NCI-H1694 treated with DMSO at 0.1 percent for 48 hours (cell line): ENCODE results near the gene GPR22.
A peak's percentile ranks its signal among the peaks of the same experiment; 100 is the strongest.

Experiments
- DNase-seq: peaks from one replicate; lab custom pipeline; 2025; lab: John Stamatoyannopoulos, UW

Gene GPR22, protein sequence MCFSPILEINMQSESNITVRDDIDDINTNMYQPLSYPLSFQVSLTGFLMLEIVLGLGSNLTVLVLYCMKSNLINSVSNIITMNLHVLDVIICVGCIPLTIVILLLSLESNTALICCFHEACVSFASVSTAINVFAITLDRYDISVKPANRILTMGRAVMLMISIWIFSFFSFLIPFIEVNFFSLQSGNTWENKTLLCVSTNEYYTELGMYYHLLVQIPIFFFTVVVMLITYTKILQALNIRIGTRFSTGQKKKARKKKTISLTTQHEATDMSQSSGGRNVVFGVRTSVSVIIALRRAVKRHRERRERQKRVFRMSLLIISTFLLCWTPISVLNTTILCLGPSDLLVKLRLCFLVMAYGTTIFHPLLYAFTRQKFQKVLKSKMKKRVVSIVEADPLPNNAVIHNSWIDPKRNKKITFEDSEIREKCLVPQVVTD

DNA sequence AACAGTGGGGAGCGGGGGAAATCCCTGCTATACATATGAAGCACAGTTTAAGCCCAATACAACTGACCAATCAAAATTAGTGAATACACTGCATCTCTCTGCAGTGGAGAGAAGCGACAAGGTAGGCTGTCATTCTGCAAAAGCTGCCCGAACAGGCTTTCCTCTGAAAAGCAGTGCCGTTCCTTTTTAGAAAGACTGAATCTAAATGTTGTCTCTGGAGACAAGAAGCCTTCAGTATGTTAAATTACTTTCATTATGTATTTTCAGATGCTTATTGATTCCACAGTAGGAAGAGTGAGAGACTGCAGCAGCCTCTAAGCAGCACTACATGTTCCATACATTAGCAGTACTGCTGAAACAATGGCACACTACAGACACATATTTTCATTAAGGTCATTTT is at the start of gene GPR22:
Gene GPR22 (plus strand): TSS at position 129 of the 400 bp plus-strand sequence. CDS start 4,004 bp downstream, outside the sequence.
- no peak for DNase-seq

DNA sequence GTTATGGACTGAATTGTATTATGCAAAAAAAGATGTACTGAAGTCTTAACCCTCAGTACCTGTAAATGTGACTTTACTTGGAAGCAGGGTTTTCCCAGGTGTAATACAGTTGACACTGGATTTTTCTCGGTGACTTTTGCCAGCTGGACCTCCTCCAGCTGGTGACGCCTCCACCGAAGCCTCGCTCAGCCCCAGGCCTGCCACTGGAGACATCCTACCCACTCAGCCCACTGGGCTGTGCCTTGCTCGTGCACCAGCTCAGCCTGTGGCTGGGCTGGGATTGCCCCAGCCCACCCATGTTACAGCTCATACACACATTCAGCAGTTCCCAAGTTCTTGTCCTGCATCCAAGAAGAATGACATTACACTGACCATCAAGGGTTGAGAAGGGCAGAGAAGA is 42.4 kb upstream of the GPR22 start:
- no peak for DNase-seq

DNA sequence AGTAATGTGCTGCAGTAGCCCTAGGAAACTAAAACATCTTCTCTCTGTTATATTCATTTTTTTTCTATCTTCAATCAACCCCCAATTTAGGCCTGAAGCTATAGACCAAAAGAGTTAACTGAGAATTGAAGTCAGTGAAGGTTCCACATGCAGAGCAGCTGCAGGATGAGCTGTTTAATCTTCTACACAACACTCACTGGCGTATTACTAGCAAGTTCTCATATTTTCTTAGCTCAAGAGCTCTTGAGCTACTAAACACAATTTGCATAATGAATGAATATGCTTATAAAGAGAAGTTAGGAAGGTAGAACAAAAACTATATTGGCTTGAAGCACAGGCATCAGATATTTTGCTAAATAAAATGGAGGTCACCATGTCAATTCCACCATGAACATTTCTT is 41.2 kb upstream of the GPR22 start:
- DNase-seq = no peak

DNA sequence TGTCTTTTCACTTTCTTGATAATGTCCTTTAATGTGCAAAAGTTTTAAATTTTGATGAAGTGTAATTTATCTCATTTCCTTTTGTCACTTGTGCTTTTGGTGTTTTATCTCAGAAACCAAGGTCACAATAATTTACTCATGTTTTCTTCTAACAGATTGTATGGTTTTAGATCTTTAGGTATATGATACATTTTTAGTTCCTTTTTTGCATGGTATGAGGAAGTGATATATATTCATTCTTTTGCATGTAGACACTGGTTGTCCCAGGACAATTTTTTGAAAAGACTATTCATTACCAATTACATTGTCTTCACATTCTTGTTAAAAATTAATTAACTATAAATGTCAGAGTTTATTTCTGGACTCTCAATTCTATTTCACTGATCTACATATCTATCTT is 39.8 kb upstream of the GPR22 start:
- no peak for DNase-seq

DNA sequence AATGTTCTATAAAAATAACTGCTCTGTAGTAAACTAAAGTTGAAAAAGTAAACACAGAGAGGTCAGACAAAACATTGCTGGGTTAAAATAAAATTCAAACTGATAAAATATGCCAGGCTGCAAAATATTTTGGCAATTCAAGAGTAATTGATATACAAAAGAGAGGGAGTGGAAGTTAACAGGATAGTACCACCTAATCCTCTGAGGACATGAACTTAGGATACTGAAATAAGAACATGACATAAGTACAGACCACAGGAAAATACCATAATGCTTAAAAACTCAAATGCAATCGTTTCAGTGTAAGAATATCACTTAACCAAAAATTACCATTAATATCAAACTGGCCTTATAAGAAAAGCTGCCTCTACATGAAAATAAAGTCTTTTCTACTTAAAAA is 37.6 kb upstream of the GPR22 start:
- no peak for DNase-seq

DNA sequence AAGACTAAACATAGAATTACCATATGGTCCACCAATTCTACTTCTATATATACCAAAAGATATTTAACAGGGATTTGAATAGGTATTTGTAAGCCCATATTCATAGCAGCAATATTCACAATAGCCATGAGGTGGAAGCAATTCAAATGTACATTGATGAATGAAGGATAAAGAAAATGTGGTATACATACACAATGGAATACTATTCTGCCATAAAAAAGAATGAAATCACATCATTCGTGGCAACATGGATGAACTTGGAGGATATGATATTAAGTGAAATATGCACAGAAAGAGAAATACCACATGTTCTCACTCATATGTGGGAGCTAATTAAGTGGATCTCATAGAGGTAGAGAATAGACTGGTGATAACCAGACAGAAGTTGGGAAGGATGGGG is 34.1 kb upstream of the GPR22 start:
- no peak for DNase-seq

DNA sequence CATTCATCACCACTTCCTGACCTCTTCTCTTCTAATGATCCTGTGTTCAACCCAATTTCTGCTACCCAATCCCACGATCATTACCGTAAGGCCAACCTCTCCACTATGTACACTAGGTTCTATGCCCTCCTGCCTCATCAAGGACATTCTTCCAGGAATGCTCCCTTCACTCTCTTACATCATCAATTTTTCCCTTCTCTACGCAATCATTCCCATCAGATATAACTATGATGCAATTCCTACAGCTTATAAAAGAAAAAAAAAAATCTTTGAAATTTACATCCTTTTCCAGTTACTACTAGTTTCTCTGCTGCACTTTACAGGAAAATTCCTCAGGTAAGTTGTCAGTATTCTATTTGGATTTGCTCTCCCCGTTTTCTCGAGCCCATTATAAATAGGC is 30.8 kb upstream of the GPR22 start:
- no peak for DNase-seq

DNA sequence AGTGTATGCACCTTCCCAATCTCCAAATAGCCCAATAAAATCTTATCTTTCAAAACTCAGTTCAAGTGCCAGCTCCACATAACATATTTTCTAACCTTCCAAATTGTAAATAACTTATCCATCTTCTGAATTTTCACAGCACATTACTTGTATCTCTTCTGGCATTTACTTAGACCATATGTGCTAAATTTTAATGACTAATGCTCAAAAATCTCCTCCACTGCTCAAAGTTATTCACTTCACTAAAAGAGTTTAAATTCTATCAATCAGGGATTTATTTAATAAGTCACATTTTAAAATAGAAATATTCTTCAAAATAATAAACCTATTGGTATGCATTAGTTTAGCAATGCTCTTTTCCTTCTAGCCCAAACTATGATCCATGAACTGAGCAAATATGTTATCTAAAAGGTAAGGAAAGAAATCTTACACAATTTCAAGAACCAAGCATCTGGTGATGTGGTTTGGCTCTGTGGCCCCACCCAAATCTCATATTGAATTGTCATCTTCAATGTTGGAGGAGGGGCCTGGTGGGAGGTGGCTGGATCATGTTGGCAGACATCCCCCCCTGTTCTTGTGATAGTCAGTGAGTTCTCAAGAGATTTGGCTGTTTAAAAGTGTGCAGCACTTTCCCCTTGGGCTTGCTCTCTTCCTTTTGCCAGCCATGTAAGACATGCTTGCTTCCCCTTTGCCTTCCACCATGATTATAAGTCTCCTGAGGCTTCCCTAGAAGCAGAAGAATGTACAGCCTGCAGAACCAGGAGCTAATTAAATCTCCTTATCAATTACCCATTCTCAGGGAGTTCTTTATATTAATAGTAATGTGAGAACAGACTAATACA is 28.1 kb upstream of the GPR22 start:
- no peak for DNase-seq

DNA sequence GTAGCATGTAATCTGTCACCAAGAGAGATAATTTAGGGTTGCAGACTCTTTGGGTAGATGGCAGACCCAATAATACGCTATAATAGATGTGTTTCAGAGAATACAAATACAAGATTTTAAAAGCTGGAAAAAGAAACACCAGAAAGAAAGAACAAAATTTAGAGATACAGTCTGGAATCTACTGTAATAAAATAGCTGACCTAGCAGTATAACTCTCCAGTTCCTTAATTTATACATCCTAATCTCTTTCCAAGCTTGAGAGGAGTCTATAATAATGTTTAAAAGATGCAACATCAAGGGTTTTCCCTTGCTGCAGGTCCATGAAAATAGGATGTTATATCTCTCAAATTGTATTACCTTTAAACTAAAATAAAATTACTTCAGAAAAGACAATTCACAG is 27.2 kb upstream of the GPR22 start:
- no peak for DNase-seq

DNA sequence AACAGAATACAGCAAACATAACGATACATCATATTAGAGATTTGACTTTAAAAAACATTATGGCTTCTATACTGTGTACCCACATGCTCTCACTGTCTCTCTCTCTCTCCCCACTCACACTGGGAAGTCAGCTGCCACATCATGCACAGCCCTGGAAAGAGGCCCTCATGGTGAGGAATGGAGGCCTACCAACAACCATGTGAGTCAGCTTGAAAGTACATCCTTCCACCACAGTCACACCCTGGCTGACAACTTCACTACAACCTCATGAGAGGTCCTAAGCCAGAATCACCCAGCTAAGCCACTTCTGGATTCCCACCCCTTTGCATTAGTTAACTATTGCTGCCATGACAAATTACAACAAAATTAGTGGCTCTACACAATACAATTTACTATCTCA is 23.3 kb upstream of the GPR22 start:
- no peak for DNase-seq

DNA sequence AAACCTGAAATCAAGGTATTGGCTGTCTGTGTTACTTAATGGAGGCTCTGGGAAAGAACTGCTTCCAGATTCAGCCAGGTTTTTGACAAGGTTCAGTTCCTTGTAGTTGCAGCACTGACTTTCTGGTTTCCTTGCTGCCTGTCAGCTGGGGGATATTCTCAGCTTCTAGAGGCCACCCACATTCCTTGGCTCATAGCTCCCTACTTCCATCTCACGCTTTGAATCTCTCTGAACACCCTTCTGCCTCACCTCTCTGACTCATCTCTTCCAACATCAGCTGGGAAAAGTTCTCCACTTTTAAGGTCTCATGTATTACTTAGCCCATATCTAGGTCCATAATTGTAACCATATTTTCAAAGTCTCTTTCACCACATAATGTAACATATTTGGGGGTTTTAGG is 22.9 kb upstream of the GPR22 start:
- no peak for DNase-seq

DNA sequence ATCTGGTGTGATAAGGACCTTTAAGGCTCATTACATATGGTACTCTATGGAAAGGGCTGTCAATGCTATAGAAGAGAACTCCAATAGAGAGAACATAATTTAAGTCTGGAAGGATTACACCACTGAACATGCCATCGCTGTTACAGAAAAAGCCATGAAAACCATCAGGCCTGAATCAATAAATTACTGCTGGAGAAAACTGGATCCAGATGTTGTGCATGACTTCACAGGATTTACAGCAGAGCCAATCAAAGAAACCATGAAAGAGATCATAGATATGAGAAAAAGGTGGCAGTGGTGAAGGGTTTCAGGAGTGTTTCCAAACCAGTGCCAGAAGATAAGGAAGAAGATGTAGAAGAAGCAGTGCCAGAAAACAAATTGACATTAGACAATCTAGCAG is 18.9 kb upstream of the GPR22 start:
- DNase-seq = no peak

DNA sequence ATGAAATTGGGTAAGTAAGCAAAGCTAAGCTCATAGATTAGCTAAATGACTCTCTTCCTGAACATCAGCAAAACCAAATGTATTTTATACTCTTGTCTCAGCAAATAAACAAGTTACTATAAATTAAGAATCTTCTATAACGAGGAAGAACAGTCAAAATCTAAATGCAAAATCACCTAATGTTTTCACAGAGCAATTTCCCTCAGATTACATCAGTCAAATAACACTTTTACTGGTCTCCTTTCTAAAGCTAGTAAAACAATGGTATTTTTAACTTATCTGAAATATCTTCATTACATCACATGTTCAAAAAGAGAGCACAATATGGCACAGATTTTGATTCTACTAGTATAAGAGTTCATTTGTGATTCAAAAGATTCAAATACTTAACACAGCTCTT is 16.5 kb upstream of the GPR22 start:
- no peak for DNase-seq

DNA sequence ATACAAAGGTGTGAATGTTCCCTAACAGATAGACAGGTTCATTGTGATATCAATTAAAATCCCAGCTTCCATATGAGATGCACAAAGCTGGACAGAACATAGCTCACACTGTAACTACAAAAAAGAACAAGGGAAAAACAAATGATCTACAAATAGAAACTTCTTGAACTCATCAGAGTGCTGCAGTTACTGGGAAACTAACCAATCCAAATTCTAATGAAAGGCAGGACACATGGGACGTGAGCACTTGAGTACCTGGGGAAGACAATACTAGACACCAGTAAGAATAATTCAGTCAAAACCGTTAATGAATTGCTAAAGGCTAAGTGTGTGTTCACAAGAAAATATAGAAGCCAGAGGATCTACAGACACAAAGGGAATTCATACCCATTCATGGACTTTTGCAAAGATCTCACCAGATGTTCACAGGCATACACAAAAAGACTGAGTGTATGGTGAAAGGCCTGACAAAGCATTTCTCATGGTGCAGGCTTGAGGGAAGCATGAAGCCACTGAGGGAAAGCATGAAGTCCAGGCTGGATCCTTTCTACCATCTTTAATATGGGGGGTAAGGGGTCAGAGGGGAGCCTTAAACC is 7.8 kb upstream of the GPR22 start:
- DNase-seq = no peak

DNA sequence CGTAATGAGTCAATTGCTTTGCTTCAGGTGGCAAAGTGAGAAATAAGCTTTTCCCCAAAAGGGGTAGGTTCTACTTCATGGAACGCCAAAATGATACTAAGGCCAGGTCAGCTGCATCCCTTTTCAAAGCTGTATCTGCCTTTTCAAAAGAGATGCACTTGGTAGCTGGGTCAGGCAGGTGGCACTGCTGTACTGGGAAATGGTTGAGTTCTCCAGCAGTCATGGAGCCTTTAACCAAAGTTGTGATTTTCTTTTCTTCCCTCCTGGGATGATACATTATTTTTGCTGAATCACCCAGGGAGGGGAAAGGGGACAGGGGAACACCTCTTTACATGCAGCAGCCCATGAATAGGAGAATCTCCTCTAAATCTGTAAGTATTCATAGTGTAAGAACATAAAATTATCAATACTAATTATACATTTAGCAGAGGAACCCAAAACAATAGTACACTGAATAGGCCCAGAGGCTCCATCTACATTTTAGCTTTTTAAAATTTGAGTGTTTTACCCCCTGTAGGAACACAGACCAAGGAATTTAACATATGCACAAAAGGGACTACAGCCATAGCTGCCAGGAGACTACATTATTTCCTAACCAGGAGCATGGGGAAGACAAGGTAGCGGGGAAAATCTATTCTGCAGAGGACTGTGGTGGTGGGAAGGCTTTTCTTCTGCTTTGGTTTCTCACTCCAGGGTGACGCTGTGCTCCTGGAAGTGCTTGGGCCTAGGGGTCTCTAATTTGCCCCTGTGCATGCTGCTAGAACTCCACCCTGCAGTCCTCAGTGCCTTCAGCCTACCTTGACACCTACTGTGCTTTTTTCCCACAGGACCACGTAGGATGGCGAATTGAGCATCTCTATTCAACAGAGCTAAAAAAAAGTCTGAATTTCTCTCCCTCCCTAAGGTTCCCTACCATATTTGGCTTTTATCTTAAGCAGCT is 6.4 kb upstream of the GPR22 start:
- DNase-seq = peak; percentile 66

DNA sequence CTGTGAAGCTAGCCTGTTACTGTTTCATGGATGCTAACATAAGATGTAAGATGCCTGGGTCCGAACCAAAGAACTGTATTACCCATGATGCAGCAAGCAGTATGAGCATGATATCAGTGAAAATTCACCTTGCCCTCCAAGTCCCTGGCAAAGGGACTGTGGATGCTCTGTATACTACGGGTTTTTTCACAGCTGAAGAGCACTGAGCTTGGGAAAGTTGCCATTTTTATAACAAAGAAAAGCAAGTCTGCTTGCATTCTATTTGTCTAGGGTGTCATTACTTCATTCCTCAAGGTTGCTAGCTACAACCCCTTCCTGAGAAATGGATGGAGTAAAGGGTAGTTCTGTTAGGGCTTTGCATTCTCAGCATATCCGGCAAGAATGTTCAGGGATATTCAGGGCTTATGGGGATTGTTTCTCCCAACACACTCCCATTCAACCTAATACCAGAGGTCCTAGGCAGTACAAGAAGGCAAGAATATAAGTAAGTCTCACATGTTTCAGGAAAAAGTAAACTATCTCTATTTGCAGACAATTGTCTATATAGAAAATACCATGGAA is 5.1 kb upstream of the GPR22 start:
- DNase-seq = no peak

DNA sequence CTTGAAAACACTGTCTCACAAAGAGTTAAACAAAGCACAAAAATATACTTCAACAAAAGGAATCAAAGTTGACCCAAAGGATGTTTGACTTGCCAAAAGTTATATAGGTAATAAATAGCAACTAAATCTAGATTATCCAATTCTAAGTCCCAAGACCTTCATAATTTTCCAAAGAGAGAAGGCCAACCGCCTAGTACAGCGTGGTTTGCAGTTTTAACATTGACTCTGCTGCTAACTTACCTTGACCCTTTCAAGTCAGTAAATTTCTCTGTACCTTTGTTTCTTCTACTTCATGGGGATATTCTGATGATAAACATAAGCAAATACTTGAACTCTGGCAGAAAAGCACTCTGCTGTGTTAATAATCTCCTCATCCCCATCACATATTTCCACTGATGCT is 1.9 kb upstream of the GPR22 start:
- no peak for DNase-seq

DNA sequence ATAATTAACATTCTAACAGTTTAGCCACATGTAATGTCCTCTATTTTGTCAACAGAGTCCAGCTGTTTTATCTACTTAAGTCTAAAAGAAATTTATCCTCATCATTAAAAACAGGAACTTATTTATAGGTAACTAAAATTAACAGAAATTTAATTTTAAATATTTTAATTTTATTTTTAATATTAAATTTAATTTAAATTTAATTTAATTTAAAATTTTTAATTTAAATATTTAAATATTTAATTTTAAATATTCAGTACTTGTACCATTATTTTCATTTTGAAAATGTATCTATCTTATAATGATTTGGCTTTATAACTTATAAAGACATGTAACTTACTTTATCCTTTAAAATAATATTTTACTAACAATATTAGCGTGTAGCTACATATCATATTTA is 1.0 kb upstream of the GPR22 start:
- DNase-seq = no peak

DNA sequence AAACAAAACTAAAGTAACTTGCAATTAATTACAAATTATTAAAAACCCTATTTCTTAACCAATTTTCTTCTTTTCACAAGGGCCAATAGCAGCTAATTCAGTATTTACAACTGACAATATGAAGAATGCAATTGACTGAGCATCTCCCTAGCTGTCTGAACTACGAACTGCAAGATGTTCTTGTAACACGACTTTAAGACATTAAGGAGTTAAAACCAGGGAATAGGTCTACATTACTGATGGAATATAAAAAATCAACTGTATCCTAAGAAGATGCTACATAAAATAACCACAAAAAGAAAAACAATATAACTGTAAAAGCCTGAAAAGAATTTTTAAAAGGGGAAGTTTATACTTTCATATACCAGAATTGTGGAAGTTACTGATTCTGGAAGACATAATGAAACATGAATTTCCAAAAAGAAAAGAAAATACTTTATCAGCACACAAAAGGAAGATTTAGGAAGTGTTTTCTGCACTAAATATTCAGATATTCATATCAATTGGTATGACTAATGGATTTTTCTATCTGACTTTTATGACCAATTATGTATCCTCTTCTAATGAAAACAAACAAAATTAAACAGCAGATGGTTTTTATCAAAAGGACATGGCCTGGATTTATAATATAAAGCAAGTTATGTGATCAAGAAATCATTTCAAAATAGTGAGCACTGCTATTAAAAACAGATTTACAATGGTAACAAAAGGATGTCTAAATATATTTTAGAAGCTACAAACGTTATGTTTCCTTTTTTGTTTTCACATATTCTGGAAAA is 1.6 kb downstream of the GPR22 start:
- no peak for DNase-seq

DNA sequence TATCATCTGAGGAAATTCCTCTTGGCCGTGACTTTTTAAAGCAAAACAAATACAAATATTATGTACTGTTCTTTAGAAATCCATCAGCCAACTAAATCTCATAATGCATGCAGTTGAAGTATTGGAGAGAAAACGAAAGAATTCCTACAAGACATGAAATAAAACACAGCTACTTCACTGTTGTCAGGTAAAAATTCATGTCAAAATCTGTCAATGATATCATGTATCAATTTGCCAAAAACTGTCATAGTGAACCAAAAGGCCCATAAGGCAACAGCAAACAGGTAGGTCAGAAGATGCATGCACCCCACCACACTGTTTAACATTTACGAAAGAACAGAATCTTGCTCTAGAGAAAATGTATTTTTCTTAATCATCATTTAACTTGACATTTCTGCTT is 2.3 kb downstream of the GPR22 start:
- DNase-seq = no peak

DNA sequence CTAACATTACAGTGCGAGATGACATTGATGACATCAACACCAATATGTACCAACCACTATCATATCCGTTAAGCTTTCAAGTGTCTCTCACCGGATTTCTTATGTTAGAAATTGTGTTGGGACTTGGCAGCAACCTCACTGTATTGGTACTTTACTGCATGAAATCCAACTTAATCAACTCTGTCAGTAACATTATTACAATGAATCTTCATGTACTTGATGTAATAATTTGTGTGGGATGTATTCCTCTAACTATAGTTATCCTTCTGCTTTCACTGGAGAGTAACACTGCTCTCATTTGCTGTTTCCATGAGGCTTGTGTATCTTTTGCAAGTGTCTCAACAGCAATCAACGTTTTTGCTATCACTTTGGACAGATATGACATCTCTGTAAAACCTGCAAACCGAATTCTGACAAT is 4.3 kb downstream of the GPR22 start:
- DNase-seq = no peak
